NCI-H226 (cell line): Measurements from ENCODE around the gene FAM20B.
"Not testable (repeated sequence)": the region's sequence is repeated elsewhere in the genome, so short reads cannot be mapped to it uniquely, and the experiment has no call there.

Experiments
- DNase-seq: peaks from one replicate; pipeline ENCODE4 v3.0.0-alpha.2; 2015

Gene FAM20B

GRCh38 chr1:179023946-179024650, 1.6 kb upstream of the FAM20B start:
- DNase-seq, result no peak

- peak; percentile 56 for DNase-seq
Measured at GRCh38 chr1:179025975-179026812, 500 bp downstream of the FAM20B start.

GRCh38 chr1:179026813-179027669, 1.3 kb downstream of the FAM20B start:
- no peak for DNase-seq

- DNase-seq, result no peak
Measured at GRCh38 chr1:179029321-179029759, 3.6 kb downstream of the FAM20B start.

GRCh38 chr1:179030130-179030529, 4.4 kb downstream of the FAM20B start:
- no peak for DNase-seq

- no peak for DNase-seq
Measured at GRCh38 chr1:179030683-179031082, 5.0 kb downstream of the FAM20B start.

- no peak for DNase-seq
Measured at GRCh38 chr1:179031284-179031683, 5.6 kb downstream of the FAM20B start.

- DNase-seq, result no peak
Measured at GRCh38 chr1:179031855-179032513, 6.3 kb downstream of the FAM20B start.

- DNase-seq, result no peak
Measured at GRCh38 chr1:179034720-179035119, 9.0 kb downstream of the FAM20B start.

GRCh38 chr1:179036844-179037465, 11.3 kb downstream of the FAM20B start:
- no peak for DNase-seq

GRCh38 chr1:179038528-179039281, 13.0 kb downstream of the FAM20B start:
- no peak for DNase-seq

GRCh38 chr1:179039502-179040174, 13.9 kb downstream of the FAM20B start:
- not testable (repeated sequence) for DNase-seq

- not testable (repeated sequence) for DNase-seq
Measured at GRCh38 chr1:179040175-179040551, 14.5 kb downstream of the FAM20B start.

- DNase-seq, result no peak
Measured at GRCh38 chr1:179042087-179042486, 16.4 kb downstream of the FAM20B start.

GRCh38 chr1:179042700-179043099, 17.0 kb downstream of the FAM20B start:
- DNase-seq, result no peak

GRCh38 chr1:179043266-179043665, 17.6 kb downstream of the FAM20B start:
- DNase-seq, result no peak

- no peak for DNase-seq
Measured at GRCh38 chr1:179043907-179044306, 18.2 kb downstream of the FAM20B start.

GRCh38 chr1:179046808-179047635, 21.3 kb downstream of the FAM20B start:
- DNase-seq, result peak; percentile 92

- no peak for DNase-seq
Measured at GRCh38 chr1:179047636-179047997, 21.9 kb downstream of the FAM20B start.
